Kasumi-1 (cell line): Measurements from ENCODE around the gene TGFBRAP1.

ENCODE experiments used
- DNase-seq, 2 experiments: peaks; one replicate each; lab custom pipeline; 2025; lab: John Stamatoyannopoulos, UW

Gene TGFBRAP1

GRCh38 chr2:105329561-105330495 lies at the start of gene TGFBRAP1:
Gene TGFBRAP1 (minus strand): TSS chr2:105329735. CDS start chr2:105308301, 21,434 bp downstream.
- DNase-seq: peak; percentile 8 to 23

GRCh38 chr2:105378921-105379383 lies 49.4 kb upstream of the TGFBRAP1 start:
- DNase-seq: no peak

- DNase-seq: no peak
Measured at GRCh38 chr2:105378276-105378840, 48.8 kb upstream of the TGFBRAP1 start.

DNA sequence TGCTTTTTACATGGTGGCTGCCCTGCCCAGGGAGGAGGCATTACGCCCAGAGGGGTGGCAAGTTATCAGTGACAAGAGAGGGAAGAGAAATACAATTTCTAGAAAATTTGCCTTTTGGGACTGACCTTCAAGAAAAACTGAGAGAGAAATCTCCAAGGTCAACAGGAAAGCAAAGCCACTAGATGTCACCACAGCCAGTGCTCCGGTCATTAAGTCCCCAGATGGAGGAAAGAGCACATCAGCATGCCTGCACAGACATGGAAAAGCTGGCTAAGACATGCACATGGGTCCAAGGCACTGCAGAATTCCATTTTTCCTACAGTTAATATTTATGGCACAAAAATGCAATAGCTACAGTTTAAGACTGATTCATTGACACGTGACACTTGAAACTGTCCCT lies 48.3 kb upstream of the TGFBRAP1 start:
- DNase-seq: no peak

DNA sequence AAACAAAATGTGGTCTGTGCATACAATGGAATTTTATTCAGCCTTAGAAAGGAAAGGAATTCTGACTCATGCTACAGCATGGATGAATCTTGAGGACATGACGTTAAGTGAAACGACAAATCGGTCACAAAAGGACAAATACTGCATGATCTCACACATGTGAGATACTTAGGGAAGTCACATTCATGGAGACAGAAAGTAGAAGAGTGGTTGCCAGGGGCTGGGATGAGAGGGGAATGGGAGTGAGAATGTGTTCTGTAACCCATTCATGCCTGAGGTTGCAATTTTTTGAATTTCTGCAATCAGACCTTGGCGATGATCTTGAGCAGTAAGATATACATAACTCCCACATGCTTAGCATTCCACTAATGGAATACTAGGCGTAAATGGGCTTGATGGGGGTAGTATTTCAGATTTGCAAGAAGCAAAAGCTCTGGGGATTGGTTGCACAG lies 47.3 kb upstream of the TGFBRAP1 start:
- DNase-seq: no peak

DNA sequence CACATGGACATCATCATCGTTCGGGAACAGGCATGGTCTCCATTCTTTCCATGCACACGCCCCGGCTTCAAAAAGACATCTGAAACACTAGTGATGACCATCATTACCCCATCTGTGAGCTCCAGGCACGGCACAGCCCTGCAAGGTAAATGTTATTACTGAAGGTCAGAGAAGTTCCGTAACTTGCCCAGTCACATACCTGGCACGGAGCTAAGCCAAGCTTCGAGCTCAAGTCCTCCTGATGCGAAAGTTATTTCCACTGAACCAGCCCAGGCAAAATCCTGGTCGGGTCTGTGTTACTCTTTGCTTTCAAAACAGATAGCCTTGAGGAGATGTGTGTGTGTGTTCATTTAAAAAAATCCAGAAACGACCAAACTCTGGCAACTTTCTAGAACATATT lies 46.5 kb upstream of the TGFBRAP1 start:
- DNase-seq: no peak

- no peak for DNase-seq
Measured at GRCh38 chr2:105375001-105375561, 45.5 kb upstream of the TGFBRAP1 start.

DNA sequence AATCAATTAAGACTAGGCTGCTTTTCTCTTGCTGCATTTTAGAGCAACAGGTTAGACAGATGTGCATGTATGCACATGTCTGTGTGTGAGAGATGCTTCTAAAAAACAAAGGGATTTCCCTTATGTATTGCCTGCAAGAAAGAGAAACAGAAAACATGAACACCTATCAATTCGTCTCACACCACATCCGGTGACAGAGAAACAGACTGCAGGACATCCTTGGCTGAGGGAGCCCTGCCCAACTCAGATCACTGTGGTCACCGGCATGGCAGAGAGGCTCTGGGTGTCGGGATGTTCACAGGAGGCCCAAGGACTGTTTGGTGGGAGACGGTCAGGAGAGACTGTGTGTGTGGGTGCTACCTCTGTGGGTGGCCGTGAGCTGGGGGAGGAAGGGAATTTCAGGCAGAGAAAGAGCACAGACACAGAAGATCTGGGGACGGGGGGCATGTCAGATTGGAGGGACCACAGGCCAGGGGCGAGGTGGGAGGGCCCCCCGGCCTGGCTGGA lies 44.4 kb upstream of the TGFBRAP1 start:
- DNase-seq: no peak

GRCh38 chr2:105373344-105373781 lies 43.8 kb upstream of the TGFBRAP1 start:
- DNase-seq: no peak

DNA sequence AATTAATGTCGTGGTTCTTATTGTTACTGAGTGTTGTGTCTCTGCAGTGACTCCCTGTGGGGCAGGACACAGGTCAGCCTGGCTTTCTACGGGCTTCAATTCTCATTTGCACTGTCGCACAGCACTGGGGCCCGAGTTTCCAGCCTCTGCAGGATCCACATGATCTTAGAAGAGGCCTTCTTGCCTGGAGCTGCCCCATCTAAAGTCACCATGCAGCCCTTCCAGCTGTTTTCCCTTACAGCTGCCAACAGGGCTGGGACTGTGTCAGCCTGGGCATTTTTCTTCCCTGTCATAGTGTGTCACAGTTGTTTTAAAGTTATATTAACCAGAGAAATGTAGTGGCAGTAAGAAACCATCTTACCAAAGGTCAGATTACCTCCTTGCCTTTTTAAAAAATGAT lies 42.3 kb upstream of the TGFBRAP1 start:
- DNase-seq: no peak

- DNase-seq: no peak
Measured at GRCh38 chr2:105371156-105371555, 41.6 kb upstream of the TGFBRAP1 start.

DNA sequence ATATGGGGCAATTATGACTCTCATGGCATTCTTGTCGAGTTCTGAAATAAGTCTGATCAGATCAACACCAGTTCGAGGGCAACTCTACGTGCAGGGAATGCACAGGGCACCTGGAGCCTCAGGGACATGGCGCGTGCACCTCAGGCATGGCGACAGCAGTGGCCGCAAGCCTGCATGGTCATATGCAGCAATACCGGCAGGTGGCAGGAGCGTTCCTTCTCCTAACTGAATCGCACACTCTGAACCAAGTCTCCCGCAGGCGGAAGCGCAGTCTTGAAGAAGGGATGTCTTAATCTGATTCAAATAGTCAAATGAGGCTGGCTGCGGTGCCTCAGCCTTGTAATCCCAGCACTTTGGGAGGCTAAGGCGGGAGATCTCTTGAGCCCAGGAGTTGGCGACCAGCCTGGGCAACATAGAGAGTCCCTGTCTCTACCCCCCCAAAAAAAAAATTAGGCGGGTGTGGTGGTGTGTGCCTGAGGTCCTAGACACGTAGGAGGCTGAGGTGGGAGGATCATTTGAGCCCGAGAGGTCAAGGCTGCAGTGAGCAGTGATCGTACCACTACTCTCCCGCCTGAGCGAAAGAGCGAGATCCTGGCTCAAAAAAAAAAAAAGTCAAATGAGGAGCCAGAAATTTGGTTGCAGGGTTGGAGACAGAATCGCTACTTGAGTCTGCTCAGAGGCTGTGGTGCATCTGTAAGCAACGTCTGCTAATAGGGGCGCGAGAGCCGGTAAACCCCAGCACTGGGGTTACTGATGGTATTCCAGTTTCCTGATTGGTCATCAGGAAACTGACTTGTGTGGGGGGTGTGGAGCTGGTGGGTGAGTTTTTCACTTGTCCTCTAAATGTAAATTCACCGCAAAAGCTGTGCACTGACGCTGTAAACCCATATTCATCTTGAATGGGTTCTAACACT lies 40.5 kb upstream of the TGFBRAP1 start:
- DNase-seq: peak; percentile 93 to 94

DNA sequence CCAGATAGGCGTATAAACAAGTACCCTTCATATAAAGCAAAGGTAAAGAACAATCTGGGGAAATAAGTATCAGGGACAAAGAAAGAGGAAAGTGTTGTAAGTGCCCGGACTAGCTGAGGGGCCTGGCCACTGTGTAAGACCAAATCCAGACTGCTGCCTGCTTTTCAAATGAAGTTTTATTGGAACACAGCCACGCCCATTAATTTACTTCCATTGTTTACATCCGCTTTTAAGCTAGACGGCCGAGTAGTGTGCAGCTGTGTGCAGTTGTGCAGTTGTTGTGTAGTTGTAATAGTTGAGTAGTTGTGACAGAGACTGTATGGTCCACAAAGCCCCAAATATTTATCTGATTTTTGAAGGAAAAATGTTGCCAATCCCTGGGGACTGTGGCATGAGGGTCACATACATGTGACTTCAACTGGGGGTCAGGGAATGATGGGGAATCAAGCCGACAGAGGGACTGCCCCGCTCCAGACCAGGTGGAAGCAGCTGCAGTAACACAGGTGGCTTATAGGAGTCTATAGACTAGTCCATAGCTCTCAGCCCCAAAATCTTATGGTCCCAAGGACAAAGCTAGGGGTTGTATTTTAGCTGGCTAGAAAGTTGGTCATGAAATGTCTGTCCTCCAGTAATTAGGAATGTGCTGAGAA lies 39.3 kb upstream of the TGFBRAP1 start:
- DNase-seq: no peak

DNA sequence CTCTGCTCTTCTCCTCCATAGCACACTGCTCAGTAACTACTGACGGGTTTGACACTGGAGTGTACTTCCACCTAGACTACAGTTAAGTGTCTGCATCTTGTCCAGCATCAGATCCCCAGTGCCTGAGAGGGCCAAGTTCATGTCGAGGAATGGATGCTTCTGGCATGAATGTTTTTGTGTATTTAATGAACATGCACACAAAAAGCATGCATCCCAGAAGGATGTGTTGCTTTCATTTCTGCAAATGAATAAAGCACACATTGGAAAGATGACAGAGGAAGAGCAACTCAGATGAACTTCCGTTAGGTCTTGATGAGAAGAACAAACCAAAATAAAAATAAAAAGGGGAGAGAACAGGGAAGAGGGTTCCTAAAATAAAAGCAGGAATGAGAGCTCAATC lies 35.7 kb upstream of the TGFBRAP1 start:
- no peak for DNase-seq

DNA sequence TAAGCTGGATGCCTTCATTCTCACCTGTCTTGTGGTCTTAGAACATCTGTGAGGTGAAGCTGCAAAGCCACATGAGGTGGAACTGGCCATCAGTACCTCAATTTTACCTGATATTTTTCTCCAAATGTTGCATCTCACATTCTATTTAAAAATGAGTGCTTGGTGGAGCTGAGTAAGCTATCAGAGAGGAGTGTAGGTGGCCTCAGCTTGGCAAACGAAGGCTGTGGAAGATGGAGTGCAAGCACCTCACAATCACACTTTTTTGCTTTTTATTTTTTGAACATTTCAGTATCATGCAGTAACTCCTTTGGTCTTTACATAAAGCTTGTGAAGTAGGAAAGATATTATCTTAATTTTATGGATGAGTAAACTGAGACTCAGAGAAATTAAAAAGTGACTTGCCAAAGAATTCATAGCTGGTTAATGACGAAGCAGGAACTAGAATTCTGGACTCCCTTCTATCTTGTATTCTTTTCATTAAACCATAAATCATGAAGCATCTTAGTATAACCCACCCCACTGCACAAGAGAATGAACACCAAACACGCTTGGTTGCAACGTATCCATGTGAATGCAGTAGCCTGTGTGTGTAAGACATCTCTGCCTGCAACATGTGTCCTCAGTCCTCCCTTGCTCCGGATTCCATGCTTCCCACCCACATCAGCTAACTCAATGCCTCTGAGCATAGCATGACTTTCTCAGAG lies 35.1 kb upstream of the TGFBRAP1 start:
- DNase-seq: no peak

- DNase-seq: no peak
Measured at GRCh38 chr2:105362862-105363591, 33.5 kb upstream of the TGFBRAP1 start.

- peak; percentile 8 to 46 for DNase-seq
Measured at GRCh38 chr2:105361102-105361889, 31.8 kb upstream of the TGFBRAP1 start.

- DNase-seq: no peak
Measured at GRCh38 chr2:105358593-105358992, 29.1 kb upstream of the TGFBRAP1 start.

DNA sequence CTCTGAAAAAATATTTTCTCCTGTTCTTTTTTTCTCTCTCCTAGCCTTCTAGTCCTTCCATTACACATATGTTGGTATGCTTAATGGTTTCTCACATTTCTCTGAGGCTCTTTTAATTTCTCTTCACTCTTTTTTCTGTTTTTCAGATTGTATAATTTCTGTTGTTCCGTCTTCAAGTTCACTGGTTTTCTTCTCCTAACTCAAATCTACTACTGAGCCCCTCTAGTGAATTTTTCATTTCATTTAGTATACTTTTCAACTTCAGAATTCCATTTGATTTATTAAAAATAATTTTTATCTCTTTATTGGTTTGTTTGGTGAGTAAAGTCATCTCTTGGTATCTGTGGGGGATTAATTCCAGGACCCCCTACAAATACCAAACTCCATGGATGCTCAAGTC lies 27.6 kb upstream of the TGFBRAP1 start:
- no peak for DNase-seq
